GM21447 (cell line): ENCODE data around the gene RBKS.

Experiments used
- ATAC-seq: cut with Tn5 transposase; IDR thresholded peaks from one replicate; pipeline ENCODE4 v1.9.1; 2021; ENCODE audit not compliant: unreplicated experiment

Gene RBKS

DNA sequence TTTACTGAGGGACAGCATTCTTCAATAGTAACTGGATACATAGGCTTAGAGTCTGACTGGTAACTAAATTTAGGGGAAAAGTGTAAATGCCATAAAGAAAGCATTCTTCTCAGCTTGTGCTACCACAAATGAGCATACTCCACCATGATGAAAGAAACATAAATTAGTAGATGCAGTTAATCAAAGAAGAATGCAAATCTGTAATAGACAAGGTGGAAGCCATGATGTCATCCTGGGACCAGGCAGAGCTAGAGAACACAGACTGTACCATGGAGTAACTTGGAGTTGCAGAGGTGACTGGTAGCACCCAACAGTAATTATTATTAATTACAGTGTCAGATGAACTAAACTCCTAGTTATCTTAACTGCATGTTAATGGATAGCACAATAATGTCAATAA is 51.7 kb downstream of the RBKS start:
- no peak for ATAC-seq

DNA sequence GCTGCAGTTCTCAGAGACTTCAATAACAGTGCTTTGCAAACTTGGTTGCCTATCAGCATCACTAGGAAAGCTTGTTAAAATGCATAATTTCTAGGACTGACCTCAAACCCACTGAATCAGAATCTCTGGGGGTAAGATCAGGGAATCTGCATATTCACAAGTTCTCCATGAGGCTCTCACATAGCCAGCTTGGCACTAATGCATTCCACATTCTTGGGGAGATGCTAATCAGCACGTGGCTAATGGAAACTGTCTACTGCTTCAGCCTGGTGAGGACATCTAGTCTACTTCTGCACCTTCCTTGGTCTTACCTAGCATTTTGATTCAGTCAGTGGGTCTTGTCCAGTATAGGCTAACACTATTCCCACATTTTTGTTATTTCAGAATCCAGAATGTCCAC is 56.3 kb downstream of the RBKS start:
- no peak for ATAC-seq

GRCh38 chr2:27832396-27832795 is 57.8 kb downstream of the RBKS start:
- ATAC-seq: no peak

DNA sequence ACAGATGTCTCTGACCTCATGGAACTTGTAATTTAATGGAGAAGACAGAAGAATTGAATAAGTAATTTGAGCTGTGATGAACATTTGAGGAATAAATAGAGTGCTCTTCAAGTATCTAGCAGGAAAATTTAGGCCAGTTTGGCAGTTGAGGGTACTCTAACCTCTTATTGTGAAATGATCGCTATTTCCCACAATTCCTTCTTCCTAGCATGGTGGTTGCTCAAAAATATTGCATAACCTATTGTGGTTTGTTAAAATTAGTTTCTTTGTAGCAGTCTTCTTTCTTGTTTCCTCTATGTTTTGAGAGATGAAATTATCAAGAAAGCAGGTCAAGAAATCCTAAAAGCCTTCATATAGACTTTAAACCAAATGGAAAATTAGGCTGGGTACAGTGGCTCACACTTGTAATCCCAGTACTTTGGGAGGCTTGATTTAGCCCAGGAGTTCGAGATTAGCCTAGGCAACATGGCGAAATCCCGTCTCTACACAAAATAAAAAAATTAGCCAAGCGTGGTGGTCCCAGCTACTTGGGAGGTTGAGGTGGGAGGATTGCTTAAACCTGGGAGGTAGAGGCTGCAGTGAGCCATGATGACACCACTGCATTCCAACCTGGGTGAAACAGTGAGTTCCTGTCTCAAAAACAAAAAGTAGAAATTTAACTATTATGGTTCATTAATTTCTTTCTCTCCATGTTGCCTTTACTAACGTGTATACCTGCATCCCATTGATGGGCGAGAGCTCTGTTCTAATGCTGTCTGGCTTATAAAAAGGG is 58.7 kb downstream of the RBKS start:
- ATAC-seq: no peak

DNA sequence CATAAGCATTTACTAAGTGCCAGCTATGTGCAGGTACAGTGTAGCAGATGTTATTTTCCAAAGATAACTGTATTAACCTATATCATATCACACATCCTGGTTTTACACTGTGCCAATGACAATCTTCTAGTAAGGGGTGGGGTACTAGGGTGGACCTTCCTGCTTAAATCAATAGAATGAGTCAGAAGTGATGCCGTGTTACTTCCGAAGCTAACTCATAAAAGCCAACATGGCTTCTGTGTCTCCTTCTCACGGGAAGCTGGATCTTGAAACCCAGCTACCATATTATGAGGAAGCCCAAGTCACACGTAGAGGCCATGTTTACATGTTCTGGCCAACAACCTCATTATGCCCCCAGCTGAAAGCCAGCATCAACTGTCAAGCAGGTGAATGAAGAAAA is 59.5 kb downstream of the RBKS start:
- no peak for ATAC-seq

- ATAC-seq: no peak
Observed at GRCh38 chr2:27829791-27830190, 60.4 kb downstream of the RBKS start.

DNA sequence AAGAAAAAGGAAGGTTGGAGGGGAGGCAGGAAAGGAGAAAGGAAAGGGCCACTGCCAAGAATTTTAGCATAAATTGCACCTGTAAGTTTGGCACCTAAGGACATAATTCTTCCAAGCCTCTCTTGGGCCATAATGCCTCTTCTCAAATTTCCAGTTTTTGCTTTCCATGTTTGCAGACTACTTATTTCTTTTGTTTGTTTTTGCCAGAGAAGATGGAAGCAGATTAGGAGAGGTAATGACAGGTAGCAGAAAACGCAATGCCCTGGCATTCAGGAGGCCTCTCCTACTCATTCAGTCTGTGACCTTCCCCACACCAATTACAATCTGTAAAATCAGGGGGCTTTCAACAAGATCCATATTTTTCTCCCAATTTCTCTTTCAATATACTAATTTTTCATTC is 61.9 kb downstream of the RBKS start:
- ATAC-seq: no peak

- no peak for ATAC-seq
Observed at GRCh38 chr2:27824401-27824800, 65.8 kb downstream of the RBKS start.

DNA sequence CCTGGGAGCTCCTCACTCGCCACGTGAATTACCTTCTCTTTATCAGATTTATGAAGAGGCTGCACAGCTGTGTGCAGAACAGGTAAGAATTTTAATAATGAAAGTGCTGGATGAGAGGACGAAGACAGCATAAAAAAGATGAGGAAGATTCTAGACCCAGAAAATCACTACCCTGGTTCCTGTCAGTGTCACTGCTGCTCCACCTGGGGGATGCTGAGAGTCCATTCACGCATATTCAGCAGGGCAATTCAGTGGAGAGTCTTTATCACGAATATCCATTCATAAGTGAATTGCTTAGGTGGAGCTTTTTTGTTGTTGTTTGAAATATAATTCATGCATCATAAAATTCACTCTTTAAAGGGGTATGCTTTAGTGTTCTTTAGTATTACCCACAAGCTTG is 66.6 kb downstream of the RBKS start:
- ATAC-seq: no peak

DNA sequence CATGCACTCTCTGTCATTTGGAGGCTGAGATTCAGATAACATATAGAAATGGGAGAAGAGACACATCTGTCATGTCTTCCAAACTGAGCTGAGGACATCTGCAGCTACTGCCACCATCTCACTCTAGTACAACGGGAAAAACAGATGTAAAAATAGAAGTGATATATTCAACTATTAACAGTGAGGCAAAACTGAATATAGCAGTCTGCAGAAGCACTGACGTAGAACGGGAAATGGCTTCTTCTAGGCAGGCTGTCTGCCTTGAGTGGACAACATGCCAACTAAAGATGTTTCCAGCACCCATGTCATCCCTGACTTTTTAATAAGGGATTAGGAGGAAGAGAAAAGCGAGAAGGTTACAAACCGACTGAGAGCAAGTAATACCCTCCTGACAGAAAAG is 67.1 kb downstream of the RBKS start:
- no peak for ATAC-seq

GRCh38 chr2:27822049-27822448 is 68.1 kb downstream of the RBKS start:
- no peak for ATAC-seq

- no peak for ATAC-seq
Observed at GRCh38 chr2:27815860-27816438, 74.2 kb downstream of the RBKS start.

- no peak for ATAC-seq
Observed at GRCh38 chr2:27814758-27815157, 75.4 kb downstream of the RBKS start.

- no peak for ATAC-seq
Observed at GRCh38 chr2:27811768-27812167, 78.4 kb downstream of the RBKS start.

DNA sequence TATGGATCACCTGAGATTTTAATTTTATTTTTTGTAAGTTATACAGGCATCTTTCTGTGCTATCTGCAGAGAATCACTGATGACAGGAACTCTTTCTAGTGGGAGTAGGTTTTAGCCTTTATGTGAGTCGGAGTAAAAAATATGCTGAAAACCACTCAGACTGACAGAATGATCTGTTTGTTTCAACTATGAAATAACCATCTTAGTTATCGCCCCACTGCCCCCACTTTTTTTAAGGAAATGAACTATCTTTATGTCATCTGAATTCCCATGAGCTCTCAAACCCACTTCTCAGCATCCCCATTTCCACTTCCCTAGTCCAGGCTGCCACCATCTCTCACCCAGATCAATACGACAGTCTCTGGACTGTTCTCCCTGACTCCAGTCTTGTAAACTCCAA is 79.7 kb downstream of the RBKS start:
- no peak for ATAC-seq

GRCh38 chr2:27809761-27810241 is 80.4 kb downstream of the RBKS start:
- no peak for ATAC-seq

DNA sequence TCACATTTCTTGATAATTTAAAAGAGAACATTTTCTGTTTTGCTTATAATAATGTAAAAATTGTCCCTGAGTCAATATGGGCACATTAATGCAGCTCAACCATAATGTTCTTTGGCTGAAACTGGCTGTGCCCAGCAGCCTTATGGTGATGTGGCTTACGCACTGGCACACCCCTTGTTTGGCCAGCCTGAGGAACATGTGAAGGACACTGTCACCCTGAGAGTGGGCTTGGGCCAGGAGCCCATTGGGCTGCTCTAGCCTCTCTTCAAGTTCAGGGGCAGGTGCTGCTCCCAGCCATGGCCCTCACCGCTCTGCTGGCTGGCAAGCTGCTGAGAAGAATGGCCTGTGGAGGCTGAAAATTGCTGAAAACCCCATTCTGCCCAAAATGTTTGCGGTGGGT is 81.2 kb downstream of the RBKS start:
- ATAC-seq: no peak

DNA sequence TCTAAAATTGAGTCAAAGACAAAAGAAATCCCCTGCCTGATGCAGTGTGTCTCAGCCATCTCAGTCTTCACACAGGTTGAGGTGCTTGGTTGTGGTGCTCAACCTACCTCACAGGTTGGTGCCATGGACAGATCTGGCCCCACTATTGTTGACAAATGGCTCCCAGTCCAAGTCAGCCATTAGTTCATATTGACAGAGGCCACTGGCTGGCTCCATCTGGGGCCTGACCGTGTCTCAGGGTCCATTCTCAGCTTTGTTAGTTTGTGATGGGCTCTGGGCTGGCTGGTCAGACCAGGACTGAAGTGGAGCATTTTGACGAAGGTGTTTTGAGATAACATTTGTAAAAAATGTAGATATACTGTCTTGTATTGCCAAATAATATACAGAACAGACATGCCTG is 81.8 kb downstream of the RBKS start:
- no peak for ATAC-seq

DNA sequence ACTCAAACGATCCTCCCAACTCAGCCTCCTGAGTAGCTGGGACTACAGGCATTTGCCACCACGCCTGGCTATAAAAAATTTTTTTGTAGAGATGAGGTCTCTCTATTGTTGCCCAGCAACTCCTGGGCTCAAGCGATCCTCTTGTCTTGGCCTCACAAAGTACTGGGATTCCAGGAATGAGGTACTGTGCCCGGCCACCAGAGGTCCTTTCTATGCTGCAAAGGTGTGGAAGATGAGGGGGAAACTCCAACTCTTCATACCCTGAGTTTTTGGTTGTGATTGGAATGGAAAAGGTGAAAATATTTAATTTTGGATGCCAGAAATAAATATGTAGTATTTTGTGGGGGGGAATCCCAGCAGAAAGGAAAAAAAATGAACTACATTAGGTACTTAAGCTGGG is 82.7 kb downstream of the RBKS start:
- no peak for ATAC-seq

GRCh38 chr2:27806311-27807059 is 83.7 kb downstream of the RBKS start:
- no peak for ATAC-seq

DNA sequence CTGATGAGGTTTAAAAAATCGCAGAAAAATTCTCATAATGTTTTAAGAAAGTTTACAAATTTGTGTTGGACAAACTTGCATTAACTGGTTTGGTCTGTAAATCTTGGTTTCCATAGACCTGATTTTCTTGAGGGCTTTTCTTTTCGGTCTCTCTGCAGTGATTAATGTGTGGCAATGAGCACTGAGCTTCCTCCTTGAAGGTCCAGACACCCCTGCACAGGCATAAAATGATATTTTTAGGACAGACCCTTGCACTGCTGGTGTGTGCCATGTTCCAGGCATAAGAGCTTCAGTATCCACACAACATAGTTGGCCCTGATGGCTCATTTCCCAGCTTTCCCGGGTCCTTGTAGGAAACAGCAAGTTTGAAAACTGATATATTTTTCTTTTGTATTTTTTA is 85.0 kb downstream of the RBKS start:
- ATAC-seq: no peak

GRCh38 chr2:27804146-27804545 is 86.0 kb downstream of the RBKS start:
- ATAC-seq: no peak
